Fibroblast of villous mesenchyme (primary cell): Measurements from ENCODE around the gene NPDC1. TPM values are rescaled to one million over a fixed set of nuclear protein-coding genes. Genes with fewer than 3 reads are reported as not detected.
"Not testable (repeated sequence)": the region's sequence is repeated elsewhere in the genome, so short reads cannot be mapped to it uniquely, and the experiment has no call there.

ENCODE experiments used
- DNase-seq: peaks from one replicate; pipeline ENCODE4 v3.0.0-alpha.2; 2010; ENCODE audit warnings: low read depth
- H3K4me3 ChIP-seq: 2 replicates; pipeline ENCODE4 v1.5.1; 2011; ENCODE audit warnings: low read depth, mild to moderate bottlenecking, low read length
- CTCF ChIP-seq: IDR thresholded peaks from 2 replicates; pipeline ENCODE4 v1.5.1; 2012; ENCODE audit warnings: low read depth, mild to moderate bottlenecking, low read length; ENCODE audit not compliant: insufficient read depth
- total RNA-seq: library from RNA; depleted of rRNA; stranded (reverse); fragments of >200 nt; gene quantifications from 2 replicates; pipeline ENCODE4 v1.2.3, GENCODE V29; 2012

NPDC1 gene
- total RNA-seq, 1 donor, result 13.0 TPM

GRCh38 chr9:137006116-137007003 is 39.6 kb downstream of the NPDC1 start:
- peak; percentile 16 for DNase-seq
- TF ChIP-seq CTCF, result no peak
- no peak overlapping the region for H3K4me3 ChIP-seq

GRCh38 chr9:137004285-137004684 is 41.7 kb downstream of the NPDC1 start:
- DNase-seq, H3K4me3 ChIP-seq: not testable (repeated sequence)
- TF ChIP-seq CTCF, result peak; percentile 31

GRCh38 chr9:137002646-137003041 is 43.3 kb downstream of the NPDC1 start:
- DNase-seq, result no peak
- TF ChIP-seq CTCF, result no peak
- H3K4me3 ChIP-seq, result no peak overlapping the region

- no peak for DNase-seq
- TF ChIP-seq CTCF, result no peak
- H3K4me3 ChIP-seq, result no peak overlapping the region
Measured at GRCh38 chr9:137001857-137002645, 43.9 kb downstream of the NPDC1 start.

- no peak for TF ChIP-seq CTCF
- peak; percentile 83 for DNase-seq
- no peak overlapping the region for H3K4me3 ChIP-seq
Measured at GRCh38 chr9:137000177-137000930, 45.6 kb downstream of the NPDC1 start.

GRCh38 chr9:136997830-136998234 is 48.1 kb downstream of the NPDC1 start:
- TF ChIP-seq CTCF, result no peak
- no peak for DNase-seq

More at GRCh38 chr9:136997830-136998234, 48.1 kb downstream of the NPDC1 start:
- H3K4me3 ChIP-seq, result no peak overlapping the region
